Kidney tubule cell (primary cell): ENCODE measurements around the gene NELL2.
"Not testable (repeated sequence)": the region's sequence is repeated elsewhere in the genome, so short reads cannot be mapped to it uniquely, and the experiment has no call there.

ENCODE experiments used
- DNase-seq: peaks from one replicate; pipeline ENCODE4 v3.0.0-alpha.2; 2018; ENCODE audit warnings: low spot score

Gene NELL2

DNA sequence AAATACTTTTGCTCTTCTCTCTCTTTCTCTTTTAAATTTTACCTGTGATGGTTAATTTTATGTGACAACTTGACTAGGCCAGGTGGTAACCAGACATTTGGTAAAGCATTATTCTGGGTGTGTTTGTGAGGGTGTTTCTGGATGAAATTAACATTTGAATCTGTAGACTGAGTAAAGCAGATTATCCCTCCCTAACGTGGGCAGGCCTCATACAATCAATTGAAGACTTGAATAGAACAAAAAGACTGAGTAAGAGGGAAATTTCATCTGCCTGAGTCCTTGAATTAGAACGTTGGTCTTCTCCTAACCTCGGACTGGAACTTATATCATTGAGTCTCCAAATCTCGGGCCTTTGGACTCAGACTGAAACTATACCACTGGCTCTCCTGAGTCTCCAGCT is 182.1 kb downstream of the NELL2 start:
- DNase-seq = no peak

DNA sequence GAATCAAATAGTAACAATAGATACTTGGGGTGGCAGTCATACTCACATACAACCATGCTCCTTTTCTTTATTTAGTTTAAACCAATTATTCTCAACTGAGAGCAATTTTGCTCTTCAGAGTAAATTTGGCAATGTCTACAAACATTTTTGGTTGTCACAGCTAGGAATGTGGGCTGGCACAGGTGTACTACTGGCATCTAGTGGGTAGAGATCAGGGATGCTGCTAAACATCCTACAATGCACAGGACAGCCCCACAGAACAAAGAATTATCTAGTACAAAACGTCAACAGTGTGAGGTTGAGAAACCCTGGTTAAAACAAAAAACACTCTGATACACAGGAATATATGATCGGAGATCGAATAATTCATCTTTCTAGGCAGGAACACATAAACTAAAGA is 186.5 kb downstream of the NELL2 start:
- no peak for DNase-seq

DNA sequence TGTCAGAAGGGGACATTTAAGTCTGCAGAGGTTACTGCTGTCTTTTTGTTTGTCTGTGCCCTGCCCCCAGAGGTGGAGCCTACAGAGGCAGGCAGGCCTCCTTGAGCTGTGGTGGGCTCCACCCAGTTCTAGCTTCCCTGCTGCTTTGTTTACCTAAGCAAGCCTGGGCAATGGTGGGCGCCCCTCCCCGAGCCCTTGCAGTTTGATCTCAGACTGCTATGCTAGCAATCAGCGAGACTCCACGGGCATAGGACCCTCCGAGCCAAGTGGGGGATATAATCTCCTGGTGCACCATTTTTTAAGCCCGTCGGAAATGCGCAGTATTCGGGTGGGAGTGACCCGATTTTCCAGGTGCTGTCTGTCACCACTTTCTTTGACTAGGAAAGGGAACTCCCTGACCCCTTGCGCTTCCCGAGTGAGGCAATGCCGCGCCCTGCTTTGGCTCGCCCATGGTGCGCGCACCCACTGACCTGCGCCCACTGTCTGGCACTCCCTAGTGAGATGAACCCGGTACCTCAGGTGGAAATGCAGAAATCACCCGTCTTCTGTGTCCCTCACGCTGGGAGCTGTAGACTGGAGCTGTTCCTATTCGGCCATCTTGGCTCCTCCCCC is 189.2 kb downstream of the NELL2 start:
- not testable (repeated sequence) for DNase-seq

DNA sequence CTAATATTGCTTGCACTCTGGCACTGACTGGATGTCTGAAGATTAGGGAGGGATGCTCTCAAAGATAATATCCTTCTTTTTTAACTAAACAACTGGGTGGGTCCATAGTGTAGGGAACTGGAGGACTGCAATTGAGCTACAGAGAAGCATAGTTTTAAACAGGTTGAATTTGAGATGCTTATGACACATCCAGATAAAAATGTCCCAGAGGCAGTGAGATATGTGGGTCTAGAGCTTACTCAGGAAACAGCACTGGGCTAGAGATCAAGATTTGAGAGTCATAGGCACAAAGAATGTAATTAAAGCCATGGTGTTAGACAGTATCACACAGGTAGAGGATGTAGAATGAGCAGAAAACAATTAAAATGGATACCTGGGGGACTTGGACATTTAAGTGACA is 198.4 kb downstream of the NELL2 start:
- peak; percentile 32 for DNase-seq

DNA sequence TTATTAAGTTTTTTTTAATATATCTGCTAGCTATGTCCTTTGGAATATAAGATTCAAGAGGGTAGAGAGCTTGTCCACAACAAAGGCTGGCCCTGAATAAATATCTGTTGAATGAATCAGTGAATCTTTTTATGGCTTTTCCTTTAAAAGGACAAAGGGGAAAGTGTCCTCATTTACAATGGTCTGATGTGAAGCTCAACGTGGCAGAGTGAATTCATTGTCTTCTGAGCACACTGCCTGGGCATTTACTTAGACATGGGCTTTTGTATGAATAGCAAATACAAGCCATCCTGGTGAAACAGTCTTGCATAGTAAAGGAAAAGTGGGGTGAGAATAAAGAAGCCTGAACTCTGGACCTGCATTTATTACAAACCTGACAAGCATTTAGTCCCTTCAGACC is 201.2 kb downstream of the NELL2 start:
- DNase-seq = no peak

DNA sequence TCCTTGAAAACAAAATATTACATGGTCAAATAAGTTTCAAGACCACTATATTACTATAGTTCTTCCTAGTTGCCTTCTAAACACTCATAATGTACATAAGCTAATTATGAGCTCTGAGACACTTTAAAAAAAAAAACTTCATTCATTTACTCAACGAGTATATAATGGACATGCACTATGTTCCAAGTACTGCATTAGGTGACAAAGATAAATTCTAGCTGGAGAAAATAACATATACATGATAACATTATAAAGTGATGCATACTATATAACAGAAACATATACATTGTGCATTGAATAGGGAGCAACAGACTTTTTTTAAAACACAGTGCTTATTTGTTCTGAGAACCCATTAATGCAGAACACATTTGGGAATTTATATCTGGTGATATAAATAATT is 202.3 kb downstream of the NELL2 start:
- no peak for DNase-seq

DNA sequence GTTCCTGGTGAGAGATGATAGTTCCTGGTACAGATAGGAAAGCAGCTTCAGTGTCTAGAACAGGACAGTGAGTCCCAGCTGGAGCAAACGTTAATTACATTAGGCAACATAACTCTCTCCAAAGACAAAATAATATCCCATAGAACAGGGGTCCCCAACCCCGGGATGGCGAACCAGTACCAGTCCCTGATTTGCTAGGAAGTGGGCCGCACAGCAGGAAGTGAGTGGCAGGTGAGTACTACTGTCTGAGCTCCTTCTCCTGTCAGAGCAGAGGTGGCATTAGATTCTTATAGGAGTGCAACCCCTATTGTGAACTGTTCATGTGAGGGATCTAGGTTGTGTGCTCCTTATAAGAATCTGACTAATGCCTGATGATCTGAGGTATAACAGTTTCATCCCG is 204.1 kb downstream of the NELL2 start:
- no peak for DNase-seq

DNA sequence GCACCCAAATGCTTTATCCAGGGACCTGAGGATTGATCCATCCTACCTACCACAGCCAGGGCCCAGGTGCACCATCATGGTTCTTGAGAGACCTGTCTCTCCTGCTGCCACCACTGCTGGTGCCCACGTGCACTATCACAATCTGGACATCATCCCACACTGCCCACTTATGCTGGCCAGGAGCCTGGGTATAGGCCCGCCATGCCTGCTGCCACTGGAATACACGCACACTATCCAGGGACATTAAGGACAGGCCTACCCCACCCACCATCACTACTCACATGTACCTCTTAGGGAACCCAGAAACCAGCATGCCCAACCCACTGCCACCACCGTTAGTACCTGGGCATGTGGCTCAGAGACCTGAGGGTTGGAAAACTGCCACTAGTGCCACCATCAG is 207.7 kb downstream of the NELL2 start:
- DNase-seq = no peak

DNA sequence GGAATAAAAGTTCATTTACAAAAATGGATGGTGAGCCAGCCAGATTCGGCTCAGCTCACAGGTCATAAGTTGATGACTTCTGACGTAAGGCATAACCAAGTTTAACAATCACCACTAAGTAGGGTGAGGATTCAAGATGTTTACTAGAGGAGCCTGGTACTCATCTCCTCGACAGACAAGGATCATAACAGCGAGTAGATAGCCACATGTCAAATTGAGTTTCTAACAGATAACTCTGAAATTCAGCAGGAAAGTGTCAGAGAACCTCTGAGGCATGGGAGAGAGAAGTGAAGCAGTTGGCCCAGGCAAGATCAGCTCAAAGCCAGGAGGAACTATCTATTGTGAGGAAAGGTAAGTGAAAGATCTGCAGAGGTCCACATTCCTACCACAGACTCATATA is 208.7 kb downstream of the NELL2 start:
- DNase-seq = no peak

DNA sequence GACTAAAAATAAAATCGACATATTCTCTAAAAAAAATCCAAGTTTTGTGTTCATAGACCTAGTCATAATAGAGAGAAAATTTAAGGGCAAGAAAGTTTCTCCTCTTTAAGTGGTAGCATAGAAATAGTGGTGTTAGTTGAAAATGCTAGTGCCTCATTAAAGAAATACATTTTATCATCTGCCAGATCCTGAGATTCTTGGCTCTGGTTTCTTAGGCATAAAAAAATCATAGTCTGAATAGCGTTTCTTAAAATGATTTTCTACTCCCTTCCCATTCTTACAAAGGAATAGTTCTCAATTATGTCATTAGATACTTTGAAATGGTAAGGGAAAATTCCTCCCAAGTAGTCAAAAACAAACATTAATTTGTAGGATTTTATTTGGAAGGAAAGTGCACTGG is 212.8 kb downstream of the NELL2 start:
- no peak for DNase-seq

DNA sequence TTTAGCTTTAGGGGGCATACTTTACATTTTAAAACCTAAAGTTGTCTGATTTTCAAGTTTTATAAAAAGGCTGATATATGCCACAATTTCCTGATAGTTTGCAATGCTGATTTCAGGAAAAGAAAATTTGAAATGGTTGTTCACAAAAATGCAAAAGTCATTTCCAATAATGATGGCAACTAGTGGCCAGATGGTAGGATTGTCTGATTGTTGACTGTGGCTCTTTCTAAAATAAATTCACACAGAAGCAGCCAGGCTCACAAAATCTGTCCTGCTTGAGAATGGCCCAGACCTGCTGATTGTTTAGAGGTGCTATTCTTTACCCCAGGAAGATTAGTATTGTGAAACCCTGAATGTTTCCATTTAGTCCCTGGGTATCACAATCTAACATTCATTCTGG is 220.3 kb downstream of the NELL2 start:
- no peak for DNase-seq

DNA sequence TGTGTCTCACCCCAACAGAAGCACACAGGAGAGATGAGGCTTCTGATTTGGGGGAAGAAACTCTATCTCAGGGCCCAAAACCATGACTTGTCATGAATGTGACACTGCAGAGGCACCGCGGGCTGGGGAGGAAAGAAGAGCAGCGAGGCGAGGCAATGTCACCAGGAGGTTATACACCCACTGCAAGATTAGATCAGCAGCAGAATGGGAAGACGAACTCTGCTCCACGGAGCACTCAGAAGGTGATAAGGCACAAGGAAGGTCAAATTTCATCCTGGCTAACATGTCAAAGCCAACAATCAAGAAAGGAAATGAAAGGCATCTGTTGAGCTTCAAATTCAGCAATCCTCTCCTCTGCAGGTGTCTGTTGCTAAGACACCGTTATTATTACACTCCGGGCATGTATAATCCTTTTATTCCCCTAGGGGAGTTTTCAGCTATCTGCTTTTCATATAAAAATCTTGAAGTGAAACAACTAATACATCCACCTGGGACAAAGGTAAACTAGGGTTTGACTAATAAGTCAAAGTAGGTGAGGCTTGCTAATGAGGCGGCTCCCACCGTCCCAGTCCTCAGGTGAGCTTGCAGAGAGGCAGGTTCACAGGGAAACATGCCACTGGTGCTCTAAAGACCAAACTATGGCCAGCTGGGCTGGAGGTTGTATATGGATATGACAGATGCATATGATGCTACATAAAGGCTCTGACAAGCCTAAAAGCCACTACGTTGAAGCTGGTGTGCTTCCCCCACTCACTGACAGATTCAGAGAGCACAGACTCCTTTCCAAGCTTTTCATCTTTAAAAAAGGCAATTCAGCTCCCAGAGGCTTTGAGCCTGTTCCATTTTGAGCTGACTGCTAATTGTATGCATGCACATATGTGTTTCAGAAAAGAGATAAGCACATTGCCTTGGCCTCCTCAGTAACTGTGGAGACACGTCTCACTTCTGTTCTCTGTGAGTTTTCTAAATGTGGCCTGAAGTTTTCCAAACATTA is 221.2 kb downstream of the NELL2 start:
- no peak for DNase-seq

DNA sequence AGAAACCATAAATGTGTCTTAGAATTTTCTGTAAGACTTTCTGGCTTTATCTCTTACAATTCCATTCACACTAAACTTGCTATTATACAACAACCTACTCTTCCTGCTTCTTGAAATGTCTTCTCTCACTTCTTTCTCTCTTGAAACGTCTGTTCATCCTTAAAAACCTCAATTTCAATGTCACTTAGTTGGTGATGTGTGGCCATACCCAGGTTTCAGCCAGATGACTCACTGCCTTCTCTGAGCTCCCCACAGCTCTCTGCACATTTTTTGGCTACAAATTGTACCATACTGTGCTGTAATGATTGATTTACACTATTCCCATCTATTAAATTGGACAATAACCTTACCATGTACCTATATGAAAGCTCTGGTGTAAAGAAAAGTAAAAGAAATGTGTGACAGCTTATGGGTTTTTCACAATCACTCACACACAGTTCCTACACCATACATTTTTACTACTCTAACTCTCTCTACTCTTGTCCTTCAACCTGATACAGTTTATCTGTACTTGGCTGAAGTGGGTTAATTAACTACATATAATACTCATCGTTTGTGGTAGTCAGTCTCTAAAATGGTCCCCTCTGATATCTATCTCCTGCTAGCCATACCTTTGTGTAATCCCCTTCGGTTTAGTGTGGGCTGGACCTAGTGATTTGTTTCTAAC is 222.1 kb downstream of the NELL2 start:
- DNase-seq = no peak

DNA sequence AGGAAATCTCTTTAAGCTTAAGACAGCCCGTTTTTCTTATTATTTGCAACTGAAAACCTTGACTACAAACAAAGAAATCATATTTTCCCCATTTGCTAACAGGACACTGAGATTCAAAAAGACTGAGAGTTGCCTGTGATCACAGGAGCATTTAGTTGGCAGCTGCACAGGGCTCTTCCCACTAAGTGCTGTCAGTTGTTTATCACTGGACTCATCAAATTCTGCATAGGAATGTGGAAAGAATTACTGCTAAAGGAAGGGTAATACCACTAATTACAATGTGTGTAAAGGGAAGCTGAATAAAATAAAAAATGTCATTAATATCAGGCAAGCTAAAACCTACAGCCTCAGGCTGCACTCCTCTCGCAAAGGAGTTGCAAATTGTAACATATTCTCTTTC is 226.4 kb downstream of the NELL2 start:
- no peak for DNase-seq

DNA sequence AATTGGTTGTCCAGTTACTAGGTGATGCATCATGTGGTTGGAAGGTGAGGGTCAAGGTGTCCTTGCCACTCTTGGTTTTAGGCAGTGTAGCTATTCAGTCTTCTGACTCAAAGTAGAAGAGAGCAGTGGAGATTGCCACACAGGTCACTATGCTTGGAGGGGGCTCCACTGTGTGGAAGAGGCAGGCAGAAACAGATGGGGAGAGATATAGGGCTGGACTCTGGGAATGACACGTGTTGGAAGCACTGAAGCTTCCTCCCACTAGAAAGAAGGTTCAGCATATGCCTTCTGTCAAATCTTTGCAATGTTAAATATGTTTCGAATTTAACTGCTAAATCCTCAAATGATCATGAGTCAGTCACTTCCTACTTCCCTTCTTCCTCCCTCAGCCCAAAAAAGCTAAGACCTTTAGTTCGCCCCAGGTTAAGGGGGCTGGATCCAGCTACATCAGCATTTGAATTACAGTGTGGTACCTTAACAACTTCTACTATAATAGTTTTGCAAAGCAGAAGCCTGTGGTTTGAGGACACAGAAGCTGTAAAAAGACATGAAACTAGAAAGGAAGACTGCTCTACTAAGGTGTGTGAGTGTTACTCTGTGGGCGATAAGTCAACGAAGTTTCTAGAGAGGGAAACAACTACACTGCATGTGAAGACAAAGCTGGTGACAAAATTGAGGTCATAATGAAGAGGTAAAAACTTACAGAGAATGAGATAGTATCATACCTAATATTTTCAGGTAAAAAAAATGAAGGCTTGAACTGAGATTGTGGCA is 228.0 kb downstream of the NELL2 start:
- no peak for DNase-seq

DNA sequence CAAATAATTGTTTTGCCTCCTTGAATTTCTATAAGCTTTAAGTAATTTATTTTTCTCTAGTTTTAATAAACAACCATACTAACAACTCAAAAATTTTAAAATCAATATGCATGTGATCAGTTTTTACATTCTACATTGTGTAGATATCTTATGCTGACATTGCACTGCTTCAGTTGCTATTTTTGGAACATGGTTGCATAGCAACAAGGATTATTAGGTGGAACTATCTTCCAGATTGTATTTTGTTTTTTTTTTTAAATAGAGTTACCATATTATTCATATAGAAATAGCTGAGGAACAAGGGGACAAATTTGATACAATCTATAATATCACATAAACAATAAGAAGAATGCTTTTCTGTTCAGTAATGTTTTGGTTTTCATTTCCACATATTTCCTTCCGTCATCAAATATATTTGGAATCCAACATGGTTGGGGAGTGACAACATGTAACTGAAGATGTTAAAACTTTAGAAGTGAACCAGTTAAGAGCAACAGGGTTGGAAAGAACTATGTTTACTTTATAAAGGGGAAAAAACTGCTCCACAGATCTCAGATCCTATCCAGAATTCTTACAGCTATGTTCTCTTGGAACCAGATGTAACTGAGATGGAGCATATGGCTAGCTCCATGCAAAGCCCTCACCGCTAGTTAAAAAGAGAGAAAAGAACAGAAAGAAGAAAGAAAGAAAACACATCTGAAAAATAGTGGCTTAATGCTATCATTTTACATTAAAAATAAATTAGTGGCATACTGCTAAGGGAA is 235.5 kb downstream of the NELL2 start:
- no peak for DNase-seq

DNA sequence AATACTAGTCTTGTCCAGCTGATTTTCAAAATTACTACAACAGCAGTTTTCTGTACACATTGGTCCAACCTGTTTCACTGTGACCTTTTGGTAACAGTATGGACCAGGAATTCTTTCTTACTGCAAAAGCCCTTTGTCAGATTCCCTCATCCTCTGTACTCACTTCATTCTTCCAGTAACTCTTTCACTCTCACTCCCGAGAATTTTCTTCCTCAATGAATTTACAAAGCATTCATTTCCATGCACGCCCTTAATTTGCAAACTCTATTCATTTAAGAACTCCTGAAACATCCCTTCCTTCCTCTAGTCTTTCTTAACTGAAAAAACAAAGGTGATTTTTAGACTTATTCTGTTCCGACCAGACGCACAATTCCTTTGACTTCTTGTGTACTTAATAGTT is 238.2 kb downstream of the NELL2 start:
- DNase-seq = no peak

DNA sequence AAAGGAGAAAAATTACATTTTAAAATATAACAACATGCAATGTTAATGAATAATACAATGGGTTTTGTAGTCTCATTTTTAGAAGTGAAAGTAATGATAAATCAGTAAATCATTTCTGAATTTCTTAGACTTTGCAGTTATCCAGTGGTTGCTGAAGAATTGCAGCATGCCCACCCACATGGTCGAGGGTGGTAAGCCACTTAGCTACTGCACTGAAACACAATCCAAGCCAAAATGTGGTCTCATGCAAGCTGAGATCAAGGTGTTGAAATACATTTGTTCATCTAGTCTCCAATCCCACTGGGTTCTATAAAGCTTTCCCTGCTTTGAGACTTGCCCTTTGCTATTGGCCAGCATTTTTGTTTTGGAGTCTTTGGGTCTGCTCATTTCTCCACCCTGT is 247.9 kb downstream of the NELL2 start:
- DNase-seq = no peak

DNA sequence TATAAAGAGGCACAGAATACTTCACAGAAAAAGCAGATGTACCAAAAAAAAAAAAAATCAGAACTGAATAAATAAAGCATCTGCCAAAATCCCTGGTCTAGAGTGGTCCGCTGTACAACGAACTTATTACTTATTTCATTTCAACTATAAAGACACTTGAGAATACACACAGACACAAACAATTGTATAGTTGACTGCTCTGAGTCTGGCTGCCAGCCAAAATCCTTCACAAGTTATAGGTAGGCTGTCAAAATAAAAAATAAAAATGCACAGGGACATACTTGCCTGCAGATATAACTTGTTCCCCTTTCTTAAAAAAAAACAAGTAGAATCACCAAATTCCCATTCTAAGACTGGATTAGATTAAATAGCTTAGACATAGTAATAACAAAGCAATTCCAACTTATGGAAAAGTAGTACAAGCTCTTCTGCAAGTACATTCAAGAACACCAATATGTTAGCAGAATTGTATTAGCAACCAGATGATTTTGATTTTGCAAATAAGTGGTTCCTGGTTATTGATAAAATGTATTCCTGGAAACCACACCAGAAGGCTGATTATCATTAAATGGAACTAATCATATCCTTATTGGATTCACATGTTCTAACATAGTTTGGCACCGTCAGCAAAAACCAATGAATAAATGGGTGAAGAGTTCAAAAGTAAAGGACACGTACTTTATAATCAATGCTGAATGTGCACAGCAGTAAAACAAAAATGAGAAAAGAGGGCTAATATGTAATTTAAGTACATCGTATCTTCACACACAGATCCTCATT is 248.5 kb downstream of the NELL2 start:
- no peak for DNase-seq

DNA sequence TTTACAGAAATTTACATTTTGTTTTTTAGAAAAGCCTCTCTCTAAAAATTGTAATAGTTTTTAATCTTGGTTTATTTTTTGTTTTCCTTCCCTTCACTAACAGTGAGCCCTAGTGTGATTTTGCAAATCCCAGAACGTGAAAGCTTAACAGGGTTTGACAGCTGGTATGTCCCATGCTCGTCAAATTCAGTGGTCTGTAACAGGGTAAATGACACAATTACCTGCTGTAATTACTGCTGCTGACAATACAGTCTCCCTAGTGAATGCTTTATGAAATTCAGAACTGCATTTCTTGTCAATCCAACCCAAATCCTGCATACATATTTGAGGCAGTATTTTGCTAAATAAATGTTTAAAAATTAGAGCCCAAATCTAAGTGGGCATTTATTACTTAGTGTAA is 249.2 kb downstream of the NELL2 start:
- DNase-seq = no peak

DNA sequence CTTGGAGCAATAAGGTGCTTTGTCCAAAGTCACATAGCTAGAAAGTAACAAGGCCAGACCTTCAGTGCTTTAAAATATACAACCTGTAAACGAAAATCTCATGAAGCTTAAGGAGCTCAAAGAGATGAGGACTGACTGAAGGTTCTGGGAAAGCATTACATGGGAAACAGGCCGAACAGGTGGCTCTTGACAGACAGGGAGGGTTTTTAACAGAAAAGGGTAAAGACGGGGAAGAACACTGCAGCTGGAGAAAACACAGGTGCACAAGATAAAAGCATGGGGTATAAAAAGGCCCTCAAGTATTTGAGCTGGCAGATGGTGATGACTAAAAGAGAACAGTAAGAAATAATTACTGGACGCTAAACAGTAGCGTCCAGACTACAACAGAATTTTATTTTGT is 257.2 kb downstream of the NELL2 start:
- no peak for DNase-seq
